Stimulated activated CD8-positive, alpha-beta memory T cell treated with anti-CD3 and anti-CD28 coated beads, Interleukin-12 subunit alpha, Interleukin-12 subunit beta, amount 100 ng/mL, for 4 hours (primary cell): ENCODE results near the gene RPS2.

Experiments used
- DNase-seq: peaks from one replicate; pipeline ENCODE4 v3.0.0-alpha.2; 2020; ENCODE audit warnings: low read depth

Gene RPS2

GRCh38 chr16:1918351-1919326 is 46.0 kb downstream of the RPS2 start, which contains the start of gene HS3ST6:
TSS of gene HS3ST6 (minus strand) at chr16:1918415. CDS start at chr16:1918323, 92 bp downstream.
- no peak for DNase-seq

GRCh38 chr16:1917665-1918350 is 46.8 kb downstream of the RPS2 start:
- no peak for DNase-seq

DNA sequence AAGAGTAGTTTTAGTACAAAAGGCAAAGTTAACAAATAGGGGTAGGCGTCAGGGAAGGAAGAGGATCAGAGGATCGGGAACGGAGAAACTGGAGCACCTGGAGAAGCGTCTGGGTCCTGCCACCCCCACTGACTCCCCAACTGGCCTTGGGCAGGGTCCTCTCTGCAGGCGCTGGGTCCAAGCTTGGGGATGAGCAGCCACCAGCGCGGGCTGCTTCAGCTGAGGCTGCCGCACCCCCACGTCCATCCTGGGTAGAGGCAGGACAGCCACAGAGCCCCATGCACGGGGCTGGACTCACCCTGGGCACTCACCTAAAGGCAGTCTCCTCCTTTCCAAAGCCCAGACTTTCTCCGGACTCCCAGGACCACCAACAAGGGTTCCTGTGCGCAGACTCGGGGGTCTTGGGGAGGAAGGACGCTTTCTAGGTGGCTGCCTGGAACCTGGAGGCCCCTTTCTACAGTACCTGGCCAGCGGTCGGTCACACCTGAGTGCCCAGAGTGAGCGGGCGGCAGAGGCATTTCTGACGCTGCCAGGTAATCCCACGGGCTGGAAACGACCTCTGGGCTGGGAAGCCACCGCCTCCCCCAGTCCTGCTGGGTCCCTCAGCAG is 47.5 kb downstream of the RPS2 start:
- DNase-seq: no peak

DNA sequence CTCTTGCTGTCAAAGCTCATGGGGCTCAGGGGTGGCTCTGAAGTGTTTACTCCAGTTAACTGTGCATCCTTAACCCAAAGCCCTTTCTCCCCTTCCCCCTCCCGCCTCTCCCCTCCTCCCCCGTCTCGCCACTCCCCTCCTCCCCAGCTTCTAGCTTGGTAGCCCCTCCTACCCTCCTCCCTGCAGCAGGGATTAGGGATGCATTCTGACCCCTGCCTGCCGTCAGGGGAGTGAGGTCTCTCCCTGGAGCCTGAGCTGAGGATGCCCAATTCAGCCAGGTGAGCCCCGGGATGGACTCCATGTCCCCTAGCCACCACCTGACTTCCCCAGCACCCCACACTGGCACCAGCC is 48.0 kb downstream of the RPS2 start:
- DNase-seq: no peak

DNA sequence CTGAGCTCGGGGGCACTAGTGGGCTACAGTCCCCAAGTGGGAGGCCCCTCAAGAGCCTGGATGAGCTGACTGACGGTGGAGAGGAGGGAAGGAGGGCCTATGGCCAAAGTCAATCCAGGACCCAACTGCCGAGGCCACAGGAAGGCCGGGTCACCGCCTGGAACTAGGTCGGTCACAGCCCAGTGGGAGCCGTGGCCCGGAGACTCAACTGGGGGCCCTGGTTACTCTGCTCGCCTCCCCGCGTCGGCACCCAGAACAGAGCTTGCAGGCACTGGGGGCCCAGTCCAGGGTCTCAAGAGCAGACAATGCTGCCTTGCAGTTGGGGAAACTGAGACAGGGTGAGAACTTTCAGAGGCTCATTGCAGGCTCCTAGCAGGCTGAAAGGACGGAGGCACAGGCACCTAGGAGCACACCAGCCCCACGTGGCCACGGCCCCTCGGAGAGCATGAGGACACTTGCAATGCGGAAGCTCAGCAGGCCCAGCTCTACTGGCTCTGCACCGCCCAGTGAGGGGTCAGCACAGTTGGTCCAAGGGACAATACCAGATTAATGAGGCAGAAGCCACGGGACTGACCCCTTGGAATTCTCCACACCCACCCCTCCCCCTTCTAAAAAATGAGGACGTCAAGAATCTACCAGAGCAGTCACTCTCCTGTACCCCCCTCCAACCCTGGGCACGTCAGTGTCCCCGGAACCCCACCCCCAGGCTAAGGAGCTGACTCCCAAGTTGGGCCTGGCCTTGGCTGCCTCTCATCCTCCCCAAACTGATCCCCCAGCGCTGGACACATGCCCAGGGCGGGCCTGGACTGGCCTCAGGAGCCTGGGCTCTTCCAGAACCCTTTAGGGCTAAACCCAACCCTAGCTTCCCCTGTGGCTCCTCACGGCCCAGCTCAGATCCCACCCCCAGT is 48.6 kb downstream of the RPS2 start:
- DNase-seq: no peak

DNA sequence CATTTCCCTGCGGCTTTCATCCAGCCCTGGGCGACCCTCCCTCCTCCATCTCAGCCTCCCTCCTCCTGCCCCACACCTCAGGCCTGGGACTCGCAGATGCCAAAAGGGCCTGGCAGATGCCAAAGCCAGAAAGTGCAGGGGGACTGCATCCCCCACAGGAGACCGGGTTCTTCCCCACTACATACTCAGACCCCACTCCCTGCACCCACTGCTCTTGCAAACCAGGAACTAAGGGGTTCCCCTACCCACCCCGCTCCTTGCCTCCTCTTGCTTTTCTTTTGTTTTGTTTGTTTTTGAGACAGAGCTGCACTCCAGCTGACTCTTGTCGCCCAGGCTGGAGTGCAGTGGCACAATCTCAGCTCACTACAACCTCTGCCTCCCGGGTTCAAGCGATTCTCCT is 49.6 kb downstream of the RPS2 start:
- no peak for DNase-seq

- no peak for DNase-seq
Measured at GRCh38 chr16:1914084-1914608, 50.5 kb downstream of the RPS2 start.

DNA sequence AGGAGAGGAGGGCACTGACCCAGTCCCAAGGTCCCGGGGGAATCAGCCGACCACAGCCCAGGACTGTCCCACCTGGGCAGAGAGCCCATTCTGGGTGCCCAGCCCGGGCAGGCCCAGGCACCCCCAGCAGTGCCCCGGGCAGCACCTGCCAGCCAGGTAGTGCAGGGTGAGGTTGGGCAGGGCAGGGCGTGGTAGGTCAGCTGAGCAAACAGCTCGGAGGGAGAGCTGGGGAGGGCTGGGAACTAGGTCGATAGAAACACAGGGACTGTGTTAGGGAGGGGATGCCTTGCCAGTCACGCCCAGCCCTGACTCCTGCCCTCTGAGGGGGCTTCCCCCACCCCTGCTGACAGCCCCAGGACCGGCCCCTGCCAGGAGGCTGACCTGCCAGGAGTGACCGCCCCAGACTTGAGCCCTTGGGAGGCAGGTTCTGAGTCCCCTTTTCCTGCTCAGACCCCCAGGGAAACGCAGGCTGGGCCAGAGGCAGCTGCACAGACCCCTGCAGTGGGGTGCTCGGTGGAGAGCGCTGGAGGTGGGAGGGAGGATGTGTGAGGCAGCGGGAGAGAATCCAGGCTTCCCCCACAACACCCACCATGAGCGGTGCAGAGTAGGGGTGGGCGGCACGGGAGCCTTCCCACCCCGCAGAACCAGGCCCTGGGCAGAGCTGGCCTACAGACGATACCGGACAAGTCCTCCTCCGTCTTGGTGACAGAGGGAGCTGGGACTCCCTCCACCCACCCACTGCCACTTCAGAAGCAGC is 51.1 kb downstream of the RPS2 start:
- no peak for DNase-seq

DNA sequence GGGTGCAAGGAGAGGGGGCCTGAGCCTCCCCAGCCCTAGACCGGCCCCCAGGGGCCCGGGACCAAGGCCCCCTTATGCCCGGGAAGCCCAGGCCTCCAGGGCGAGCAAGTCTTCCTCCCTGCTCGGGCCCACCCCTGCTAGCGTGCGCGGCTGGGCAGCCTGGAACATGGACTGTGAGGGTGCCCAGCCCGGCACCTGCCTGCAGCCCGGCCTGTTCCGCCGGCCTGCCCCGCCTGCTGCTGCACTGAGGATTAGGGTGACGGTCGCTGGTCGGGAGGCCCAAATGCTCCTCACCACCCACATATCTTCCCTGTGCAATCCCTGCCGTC is 52.4 kb downstream of the RPS2 start:
- DNase-seq: no peak
